ENCODE results near the gene SLC23A3. TPM values are rescaled to one million over a fixed set of nuclear protein-coding genes. Genes with fewer than 3 reads are reported as not detected.

SLC23A3 gene
- total and polyA plus RNA-seq, 9 of the 15 experiments (the other 6 are each of a cell fraction or from before 2014, with no cell fraction given) = 0.06 to 0.64 (median 0.16) TPM

- TF ChIP-seq ZNF592 (IDR thresholded peaks at IDR 0.05) (0 out of 2 replicates have a peak, but pooled peaks have one; percentile 34), CTBP1 (IDR thresholded peaks at IDR 0.05; ENCODE audit: borderline replicate concordance) (peak; percentile 78), ZSCAN29 (IDR thresholded peaks at IDR 0.05) (no peak), CBFA2T3 (IDR thresholded peaks at IDR 0.05) (no peak), MITF (IDR thresholded peaks at IDR 0.05) (no peak), POLR2AphosphoS5 (IDR thresholded peaks at IDR 0.05; ENCODE audit: control insufficient read depth, insufficient read depth, low read depth, low read length) (peak; percentile 83), ZNF764 (CRISPR knock-in tag; IDR thresholded peaks at IDR 0.05; ENCODE audit: low read depth) (no peak), ZNF696 (CRISPR knock-in tag; conservative IDR thresholded peaks at IDR 0.05) (no peak), PRPF4 (IDR thresholded peaks at IDR 0.05; ENCODE audit: insufficient read depth, low read depth, low read length, poor library complexity, severe bottlenecking) (no peak), ZNF830 (CRISPR knock-in tag; IDR thresholded peaks at IDR 0.05) (no peak), POLR2A (conservative IDR thresholded peaks at IDR 0.05) (peak; percentile 90), HNRNPL (IDR thresholded peaks at IDR 0.05; ENCODE audit: low read depth, low read length) (no peak), SRSF1 (IDR thresholded peaks at IDR 0.05; ENCODE audit: low read depth, low read length) (no peak)
These were observed 36.7 kb upstream of the SLC23A3 start, which contains the start of gene ZFAND2B (continued) for GRCh38 chr2:219206328-219207133.
